ENCODE data around the gene FCHSD2.
A peak's percentile ranks its signal among the peaks of the same experiment; 100 is the strongest.

DNA sequence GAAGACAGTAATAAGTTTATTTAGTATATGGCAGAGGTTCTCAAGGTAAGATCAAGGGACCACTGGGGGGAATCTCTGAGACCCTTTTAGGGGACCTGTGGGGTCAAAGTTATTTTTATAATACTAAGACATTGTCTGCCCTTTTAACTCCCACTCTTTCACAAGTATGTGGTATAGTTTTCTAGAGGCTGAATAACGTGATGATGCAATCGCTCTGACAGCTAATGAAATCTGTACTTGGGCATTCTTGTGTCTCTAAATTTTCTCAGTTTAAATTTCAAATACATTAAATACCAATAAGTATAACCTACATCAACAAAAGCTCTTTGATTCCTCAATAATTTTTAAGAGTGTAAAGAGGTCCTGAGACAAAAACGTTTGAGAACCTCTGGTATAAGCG is 180.0 kb downstream of the FCHSD2 start:
- TF ChIP-seq CTCF (IDR thresholded peaks at IDR 0.05; ENCODE audit: low read depth, low read length, missing input control) (no peak), YY1 (IDR thresholded peaks at IDR 0.05) (no peak), RXRA (IDR thresholded peaks at IDR 0.05) (no peak), TAF1 (conservative IDR thresholded peaks at IDR 0.05) (no peak), RAD21 (IDR thresholded peaks at IDR 0.05) (no peak), REST (IDR thresholded peaks at IDR 0.05) (no peak), JUND (IDR thresholded peaks at IDR 0.05) (no peak), ZBTB33 (IDR thresholded peaks at IDR 0.05) (no peak), MAX (IDR thresholded peaks at IDR 0.05) (no peak), SP1 (IDR thresholded peaks at IDR 0.05) (no peak), ATF3 (IDR thresholded peaks at IDR 0.05) (peak; percentile 55)

Data from liver (tissue), 3 donors.